ENCODE results near the gene ARHGAP26.

DNA sequence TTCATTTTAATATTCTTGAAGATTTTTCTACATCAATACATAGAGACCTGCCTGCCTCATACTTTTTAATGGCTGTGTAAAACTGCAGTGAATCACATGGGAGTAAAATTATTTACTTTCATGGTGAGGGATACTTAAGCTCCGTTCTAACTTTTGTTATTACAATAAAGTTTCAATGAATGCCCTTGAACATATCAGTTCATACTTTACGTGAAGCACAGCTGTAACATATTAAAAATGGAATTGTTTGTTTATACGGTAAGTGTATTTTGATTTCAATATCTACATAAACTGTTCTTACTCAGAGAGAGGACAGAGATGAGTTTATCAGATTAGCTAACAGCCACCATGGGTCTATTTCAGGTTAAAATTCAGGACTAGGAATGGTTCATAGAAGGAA is 478.2 kb downstream of the ARHGAP26 start:
- TF ChIP-seq, protein P1, sequence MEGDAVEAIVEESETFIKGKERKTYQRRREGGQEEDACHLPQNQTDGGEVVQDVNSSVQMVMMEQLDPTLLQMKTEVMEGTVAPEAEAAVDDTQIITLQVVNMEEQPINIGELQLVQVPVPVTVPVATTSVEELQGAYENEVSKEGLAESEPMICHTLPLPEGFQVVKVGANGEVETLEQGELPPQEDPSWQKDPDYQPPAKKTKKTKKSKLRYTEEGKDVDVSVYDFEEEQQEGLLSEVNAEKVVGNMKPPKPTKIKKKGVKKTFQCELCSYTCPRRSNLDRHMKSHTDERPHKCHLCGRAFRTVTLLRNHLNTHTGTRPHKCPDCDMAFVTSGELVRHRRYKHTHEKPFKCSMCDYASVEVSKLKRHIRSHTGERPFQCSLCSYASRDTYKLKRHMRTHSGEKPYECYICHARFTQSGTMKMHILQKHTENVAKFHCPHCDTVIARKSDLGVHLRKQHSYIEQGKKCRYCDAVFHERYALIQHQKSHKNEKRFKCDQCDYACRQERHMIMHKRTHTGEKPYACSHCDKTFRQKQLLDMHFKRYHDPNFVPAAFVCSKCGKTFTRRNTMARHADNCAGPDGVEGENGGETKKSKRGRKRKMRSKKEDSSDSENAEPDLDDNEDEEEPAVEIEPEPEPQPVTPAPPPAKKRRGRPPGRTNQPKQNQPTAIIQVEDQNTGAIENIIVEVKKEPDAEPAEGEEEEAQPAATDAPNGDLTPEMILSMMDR (optimal IDR thresholded peaks at IDR 0.05 in 1 of 3, IDR thresholded peaks at IDR 0.05 in 1 of 3, conservative IDR thresholded peaks at IDR 0.05 in 1 of 3; ENCODE audit: extremely low read depth in 1 of 3, insufficient read depth in 2 of 3, low read length in 3 of 3) = no peak
- no peak for TF ChIP-seq EZH2 (IDR thresholded peaks at IDR 0.05; ENCODE audit: low read length)

All from keratinocyte (primary cell).